G401 (cell line): ENCODE results near the gene RELB. TPM values are rescaled to one million over a fixed set of nuclear protein-coding genes. Genes with fewer than 3 reads are reported as not detected.
A peak's percentile ranks its signal among the peaks of the same experiment; 100 is the strongest.

Experiments
- DNase-seq: peaks from one replicate; pipeline ENCODE4 v3.0.0-alpha.2; 2015; ENCODE audit warnings: low spot score
- in situ Hi-C: cut with HindIII; loops from 2 replicates; pipeline ENCODE4 v1.10.0; 2016; ENCODE audit warnings: low sequenced_read_pairs, mixed read lengths
- total RNA-seq: library from RNA; depleted of rRNA; stranded (reverse); fragments of >200 nt; shearing (Covaris generic); gene quantifications from 2 replicates; pipeline ENCODE4 v1.2.3, GENCODE V29; 2014; rRNA removed

The RELB gene
- total RNA-seq, 1 experiment from 2014 or later, result 16.6 TPM

GRCh38 chr19:45075301-45076028, 74.2 kb downstream of the RELB start:
- DNase-seq, result peak; percentile 80
- in situ Hi-C loops, result no loop called here

GRCh38 chr19:45076029-45076850, 75.0 kb downstream of the RELB start, which contains the start of gene ZNF296:
Gene ZNF296 (minus strand): TSS chr19:45076478. CDS start chr19:45076373, 105 bp downstream.
- in situ Hi-C loops, result no loop called here
- peak; percentile 88 for DNase-seq

- DNase-seq, result no peak
- in situ Hi-C loops, result no loop called here
Observed at GRCh38 chr19:45076851-45077730, 75.8 kb downstream of the RELB start.

- no peak for DNase-seq
- in situ Hi-C loops, result no loop called here
Observed at GRCh38 chr19:45078390-45079062, 77.3 kb downstream of the RELB start.

GRCh38 chr19:45079063-45079910, 78.0 kb downstream of the RELB start, which contains the start of gene GEMIN7:
Gene GEMIN7 (plus strand): TSS chr19:45079260. CDS start chr19:45090115, 10,855 bp downstream.
- in situ Hi-C loops, result no loop called here
- DNase-seq, result peak; percentile 72

GRCh38 chr19:45079911-45080370, 78.7 kb downstream of the RELB start:
- in situ Hi-C loops, result no loop called here
- DNase-seq, result no peak

- in situ Hi-C loops, result no loop called here
- DNase-seq, result no peak
Observed at GRCh38 chr19:45082170-45082569, 80.9 kb downstream of the RELB start.

- in situ Hi-C loops, result no loop called here
- DNase-seq, result no peak
Observed at GRCh38 chr19:45086480-45086879, 85.2 kb downstream of the RELB start.

- in situ Hi-C loops, result no loop called here
Observed at GRCh38 chr19:45087531-45087930, 86.3 kb downstream of the RELB start.

More at GRCh38 chr19:45087531-45087930, 86.3 kb downstream of the RELB start:
- no peak for DNase-seq

Other genes starting within 250 kb of the RELB start
- not detected in 2 replicates for gene CBLC, start 223.6 kb upstream of the RELB start, total RNA-seq
- 28.5 and 28.9 TPM in 2 replicates for gene BCAM, start 192.4 kb upstream of the RELB start, total RNA-seq
- gene NECTIN2, start 155.2 kb upstream of the RELB start, total RNA-seq, result 126 and 154 TPM in 2 replicates
- gene TOMM40, start 110.2 kb upstream of the RELB start, total RNA-seq, result 226 and 256 TPM in 2 replicates
- gene APOE, start 95.7 kb upstream of the RELB start, total RNA-seq, result 2,018 and 2,607 TPM in 2 replicates
- 182 and 412 TPM in 2 replicates for gene APOC1, start 86.9 kb upstream of the RELB start, total RNA-seq
- gene APOC4, start 59.2 kb upstream of the RELB start, total RNA-seq, result not detected in 2 replicates
- gene APOC2, start 55.4 kb upstream of the RELB start, total RNA-seq, result not detected in 2 replicates
- gene CLPTM1, start 46.1 kb upstream of the RELB start, total RNA-seq, result 6.2 and 17.2 TPM in 2 replicates
- gene CLASRP, start 37.6 kb downstream of the RELB start, total RNA-seq, result 12.1 and 23.8 TPM in 2 replicates
- gene ZNF296, start 75.0 kb downstream of the RELB start, total RNA-seq, result not detected in 2 replicates
- gene GEMIN7, start 77.8 kb downstream of the RELB start, total RNA-seq, result 93.1 and 100 TPM in 2 replicates
- gene PPP1R37, start 91.7 kb downstream of the RELB start, total RNA-seq, result 28.6 and 42.6 TPM in 2 replicates
- gene NKPD1, start 159.5 kb downstream of the RELB start, total RNA-seq, result 0.31 TPM in 1 of 2 replicates, not detected in the other
- gene TRAPPC6A, start 176.8 kb downstream of the RELB start, total RNA-seq, result 38.4 and 52.9 TPM in 2 replicates
- gene BLOC1S3, start 177.3 kb downstream of the RELB start, total RNA-seq, result 9.0 and 14.7 TPM in 2 replicates
- gene EXOC3L2, start 243.9 kb downstream of the RELB start, total RNA-seq, result not detected in 2 replicates
- 19.2 and 23.6 TPM in 2 replicates for gene MARK4, start 249.8 kb downstream of the RELB start, total RNA-seq